Measurements from ENCODE around the gene CD164L2.
A peak's percentile ranks its signal among the peaks of the same experiment; 100 is the strongest.
"Not testable (repeated sequence)": the region's sequence is repeated elsewhere in the genome, so short reads cannot be mapped to it uniquely, and the experiment has no call there.

Gene CD164L2

GRCh38 chr1:27383039-27383605 lies at the start of gene CD164L2:
Gene CD164L2, minus strand, starts transcription at chr1:27383333. Its CDS starts 94 bp downstream, at chr1:27383239.
- DNase-seq, result peak; percentile 54

GRCh38 chr1:27432725-27433124 lies 49.6 kb upstream of the CD164L2 start:
- not testable (repeated sequence) for DNase-seq

GRCh38 chr1:27431601-27431940 lies 48.4 kb upstream of the CD164L2 start:
- no peak for DNase-seq

- DNase-seq, result no peak
These were observed 47.9 kb upstream of the CD164L2 start for GRCh38 chr1:27430903-27431600.

GRCh38 chr1:27429029-27429425 lies 45.9 kb upstream of the CD164L2 start:
- DNase-seq, result no peak

- DNase-seq, result peak; percentile 49
These were observed 45.3 kb upstream of the CD164L2 start for GRCh38 chr1:27428316-27429028.

DNA sequence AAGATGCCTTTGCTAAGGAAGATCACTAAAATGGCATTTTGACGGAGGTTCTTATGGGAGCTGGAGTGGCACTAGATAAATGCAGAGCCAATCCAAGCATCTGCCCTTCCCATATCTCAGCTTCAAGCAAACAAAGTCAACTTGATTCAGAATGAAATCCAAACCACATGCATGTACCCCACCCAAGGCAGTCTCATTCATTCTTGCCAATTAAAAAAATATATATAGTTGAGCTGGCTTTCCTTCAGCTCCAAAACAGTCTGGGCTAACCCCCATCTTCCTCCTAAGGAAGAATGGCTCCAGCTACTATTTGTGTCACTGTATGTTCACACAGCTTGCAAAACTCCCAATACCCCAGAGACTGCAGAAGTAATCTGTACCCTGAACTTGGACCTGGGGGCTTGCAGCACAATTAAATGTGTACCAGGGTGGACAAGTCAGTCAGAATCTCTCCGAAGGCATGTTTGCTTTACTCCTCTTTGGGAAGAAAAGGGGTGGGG lies 44.7 kb upstream of the CD164L2 start:
- no peak for DNase-seq

GRCh38 chr1:27427329-27427728 lies 44.2 kb upstream of the CD164L2 start:
- no peak for DNase-seq

DNA sequence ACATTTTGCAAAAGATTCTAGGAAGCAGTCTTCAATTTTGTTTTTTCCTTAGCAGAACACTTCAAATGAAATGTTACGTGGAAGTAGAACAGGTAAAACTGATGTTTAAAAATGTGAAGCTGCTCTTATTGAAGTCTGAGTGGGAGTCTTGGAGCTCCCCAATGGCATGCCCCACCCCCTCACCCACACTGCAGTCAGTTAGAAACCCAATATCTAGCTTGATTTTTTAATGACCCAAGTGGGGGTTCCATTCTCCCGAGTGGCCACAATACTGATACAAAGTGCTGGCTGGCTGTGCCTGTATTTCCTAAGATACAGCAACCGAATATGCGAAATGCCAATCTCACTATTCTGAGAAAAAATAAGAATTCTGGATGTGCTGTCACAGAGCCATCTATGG lies 40.6 kb upstream of the CD164L2 start:
- no peak for DNase-seq

DNA sequence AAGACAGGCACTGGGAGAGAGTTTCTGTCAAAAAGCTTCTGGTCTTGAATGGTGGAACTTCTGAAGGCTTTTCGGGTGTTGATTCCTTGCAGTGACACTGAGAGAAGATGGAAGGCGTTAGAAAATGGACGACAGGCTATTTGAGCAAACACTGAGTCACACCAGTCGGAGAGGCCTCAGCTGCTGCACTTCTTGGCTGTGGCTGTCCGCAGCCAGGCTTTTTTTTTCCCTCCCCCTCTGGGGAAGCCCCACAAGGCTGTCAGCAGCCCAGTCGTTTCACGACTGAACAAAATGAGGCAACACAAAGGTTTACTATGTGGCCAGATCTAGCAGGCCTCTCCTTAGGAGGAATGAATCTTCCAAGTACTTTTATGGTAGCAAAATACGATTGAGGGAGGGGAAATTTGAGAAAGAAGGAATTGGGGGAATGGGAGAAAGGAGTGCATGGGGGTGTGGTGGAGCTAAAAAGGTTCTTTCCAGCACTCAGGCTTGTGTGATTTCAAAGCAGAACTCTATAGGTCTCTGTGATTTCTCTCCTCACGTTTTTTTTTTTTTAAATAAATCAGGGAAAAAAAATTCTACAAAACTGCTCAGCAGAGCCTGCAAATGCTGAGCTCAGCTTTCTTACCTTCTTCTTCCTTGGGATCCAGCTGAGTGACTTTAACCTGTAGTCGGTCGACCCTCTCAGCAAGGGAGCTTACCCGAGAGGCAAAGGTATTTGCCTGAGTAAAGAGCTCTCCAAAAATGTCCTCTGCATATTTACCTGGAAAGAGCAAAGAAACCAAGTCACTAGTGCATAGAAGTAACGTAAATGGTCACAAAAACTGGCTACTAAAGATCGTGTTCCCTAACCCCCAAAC lies 35.4 kb upstream of the CD164L2 start:
- peak; percentile 78 for DNase-seq

DNA sequence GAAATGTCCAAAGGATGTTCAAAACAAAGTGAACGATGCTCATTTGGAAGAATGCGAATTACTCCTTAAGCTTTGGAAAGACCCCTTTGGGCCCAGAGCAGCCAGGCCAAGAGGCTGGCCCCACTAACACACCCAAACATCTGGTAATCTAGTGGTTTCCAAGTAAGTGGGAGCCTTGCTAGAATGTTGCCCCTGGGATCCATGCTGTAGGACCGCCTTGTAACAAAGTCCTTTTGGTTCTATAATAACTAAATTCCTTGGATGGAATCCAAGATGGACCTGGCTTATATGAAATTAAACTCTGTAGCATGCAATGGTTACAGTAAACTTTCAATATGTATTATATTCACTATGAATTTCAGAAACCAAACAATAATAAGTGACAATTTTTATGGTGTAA lies 34.6 kb upstream of the CD164L2 start:
- no peak for DNase-seq

GRCh38 chr1:27416387-27417111 lies 33.4 kb upstream of the CD164L2 start:
- peak; percentile 67 for DNase-seq

DNA sequence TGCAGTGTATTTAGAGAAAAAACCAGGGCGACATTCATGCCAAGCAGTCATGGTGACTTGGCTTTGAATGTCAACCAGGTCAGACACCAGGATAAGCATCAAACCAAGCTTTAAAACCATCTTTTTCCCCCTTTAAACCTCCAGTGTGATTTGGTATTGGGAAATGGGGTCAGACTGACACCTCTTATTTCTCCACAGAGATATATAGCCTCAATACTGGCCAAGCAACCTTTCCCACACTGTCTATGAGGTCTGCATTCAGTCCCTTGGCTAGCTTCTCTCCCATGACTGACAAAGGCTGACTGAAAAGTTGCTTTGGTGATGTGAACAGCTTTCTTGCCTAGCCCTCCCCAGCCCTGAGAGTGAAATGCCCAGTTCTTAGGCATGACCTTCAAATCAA lies 31.0 kb upstream of the CD164L2 start:
- no peak for DNase-seq

DNA sequence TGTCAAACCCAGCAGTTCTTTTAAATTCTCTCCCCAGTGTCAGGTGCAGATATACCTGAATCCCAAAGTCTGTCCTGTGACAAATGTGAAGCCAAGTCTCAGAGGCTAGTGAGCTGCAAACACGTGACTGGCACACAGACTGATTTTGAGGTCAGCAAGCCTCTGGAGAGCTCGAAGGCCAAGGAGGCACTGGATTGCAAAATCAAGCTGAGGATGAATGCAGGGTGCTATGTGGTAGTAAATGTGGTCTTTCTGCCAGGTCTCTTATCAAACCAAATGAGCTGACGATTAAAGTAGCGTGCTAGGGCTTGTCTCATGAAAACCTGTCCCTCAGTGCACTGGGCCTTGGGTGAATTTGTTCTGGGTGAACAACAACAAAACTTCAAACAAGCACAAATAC lies 29.9 kb upstream of the CD164L2 start:
- no peak for DNase-seq

GRCh38 chr1:27412502-27412901 lies 29.4 kb upstream of the CD164L2 start:
- DNase-seq, result no peak

DNA sequence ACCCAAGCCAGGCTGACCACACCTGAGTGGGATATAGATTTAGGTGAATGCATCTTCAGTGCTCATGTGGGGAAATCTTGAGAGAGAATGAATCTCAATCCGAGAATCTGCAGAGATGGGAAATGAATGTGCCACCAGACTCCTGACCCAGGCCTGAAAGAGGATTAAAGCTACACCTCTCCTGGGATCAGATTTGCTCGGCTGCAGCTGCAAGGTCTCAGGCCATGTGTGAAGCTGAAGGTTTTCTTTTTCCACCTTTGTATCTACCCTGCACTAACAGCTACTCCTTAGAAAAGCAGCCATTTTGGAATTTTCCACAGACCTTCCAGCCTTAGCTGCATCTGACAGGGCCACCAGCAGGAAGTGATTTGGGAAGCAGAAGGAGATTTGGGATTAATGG lies 27.6 kb upstream of the CD164L2 start:
- DNase-seq, result no peak

DNA sequence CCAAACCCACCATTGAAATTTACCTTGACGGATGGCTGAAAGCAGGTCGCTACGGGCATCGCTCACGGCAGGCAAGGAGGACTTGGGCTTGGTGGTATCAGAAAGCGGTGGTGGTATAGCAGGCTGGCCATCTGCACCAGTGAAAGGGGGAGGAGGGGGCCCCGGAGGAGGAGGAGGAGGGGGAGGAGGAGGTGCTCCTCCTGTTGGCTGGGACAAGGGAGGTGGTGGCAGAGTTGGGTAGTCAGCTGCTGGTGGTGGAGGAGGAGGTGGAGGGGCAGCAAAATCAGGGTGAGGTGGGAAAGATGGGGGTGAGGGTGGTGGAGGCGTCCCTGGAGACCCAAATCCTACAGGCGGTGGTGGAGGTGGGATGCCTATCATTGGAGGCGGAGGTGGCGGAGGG lies 26.5 kb upstream of the CD164L2 start:
- DNase-seq, result no peak

GRCh38 chr1:27408151-27408550 lies 25.0 kb upstream of the CD164L2 start:
- no peak for DNase-seq

DNA sequence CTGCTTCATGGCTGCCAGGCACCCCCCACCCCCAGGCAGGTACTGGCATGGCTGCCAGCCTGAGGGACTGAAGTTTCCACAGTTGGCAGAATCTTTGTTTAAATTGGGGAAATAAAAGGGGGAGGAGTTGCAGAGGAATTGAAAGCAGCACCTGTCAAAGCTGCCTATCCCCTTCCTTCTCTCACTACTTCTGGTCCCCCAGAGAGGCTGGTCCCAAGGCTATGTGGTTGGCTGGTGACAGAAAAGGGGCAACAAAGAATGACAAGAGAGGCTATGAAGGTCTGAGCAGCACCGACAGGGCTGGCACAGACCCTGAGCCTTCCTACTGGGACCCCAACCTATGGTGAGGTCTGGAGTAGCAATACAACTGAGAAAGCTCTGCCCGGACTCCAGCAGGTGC lies 23.7 kb upstream of the CD164L2 start:
- DNase-seq, result not testable (repeated sequence)

- no peak for DNase-seq
These were observed 23.2 kb upstream of the CD164L2 start for GRCh38 chr1:27406362-27406680.

DNA sequence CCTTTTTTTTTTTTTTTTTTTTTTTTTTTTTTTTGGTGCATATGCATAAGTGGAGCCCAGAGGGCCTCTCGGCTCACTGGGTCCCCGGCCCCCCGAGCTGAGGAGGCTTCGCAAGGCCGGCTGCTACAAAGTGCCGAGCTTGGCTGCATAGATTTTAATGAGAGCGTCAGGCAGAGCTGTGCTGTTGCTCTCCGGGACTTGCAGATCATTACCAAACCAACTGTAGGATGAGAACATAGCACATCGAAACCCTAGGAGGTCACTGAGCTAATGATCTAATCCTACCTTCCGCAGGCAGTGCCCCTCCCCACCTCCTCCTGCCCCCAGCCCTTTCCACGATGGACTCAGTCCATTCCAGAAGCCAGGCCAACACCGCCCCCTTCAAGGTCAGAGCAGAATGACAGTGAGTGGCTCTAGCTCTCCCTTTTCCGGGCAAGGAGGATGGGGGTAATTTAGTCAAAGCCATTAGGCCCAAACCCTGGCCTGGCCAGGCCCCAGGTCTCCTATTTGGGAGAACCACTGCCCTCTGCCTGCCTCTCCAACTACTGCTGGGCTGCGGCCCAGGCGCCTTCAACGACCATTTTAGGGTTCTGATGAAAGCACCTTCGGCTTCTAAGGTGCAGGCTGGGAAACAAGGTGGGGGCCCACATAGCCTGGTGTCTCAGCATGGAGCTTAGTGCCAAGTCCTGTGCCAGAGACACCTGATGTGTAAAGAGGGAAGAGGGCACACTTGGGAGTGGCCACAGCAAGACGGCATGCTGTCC lies 22.6 kb upstream of the CD164L2 start:
- not testable (repeated sequence) for DNase-seq

DNA sequence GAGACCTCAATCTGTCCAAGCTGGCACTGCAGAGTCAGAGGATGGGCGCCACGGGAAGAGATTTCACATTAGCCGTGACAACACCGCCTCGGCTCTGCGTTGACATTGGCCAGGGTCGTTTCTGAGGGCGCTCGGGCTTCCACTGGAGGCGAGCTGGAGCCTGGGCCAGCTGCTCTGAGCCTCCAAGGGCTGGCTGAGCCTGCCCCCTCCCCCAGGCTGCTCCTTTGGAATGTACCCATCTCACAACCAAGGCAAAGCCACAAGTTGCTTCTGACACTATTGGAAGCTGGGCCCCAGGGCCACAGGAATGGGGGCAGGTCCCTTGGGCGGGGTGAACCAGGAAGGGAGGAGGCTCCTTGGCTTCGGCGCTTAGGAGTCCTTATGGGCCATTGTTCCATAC lies 21.9 kb upstream of the CD164L2 start:
- no peak for DNase-seq
